Endothelial cell of umbilical vein (primary cell): ENCODE data around the gene C3orf22. TPM values are rescaled to one million over a fixed set of nuclear protein-coding genes. Genes with fewer than 3 reads are reported as not detected.

Source experiments
- BruUV-seq: library from RNA; stranded (reverse); fragments of 400-500 nt; replicated peaks from 2 replicates; lab custom pipeline; 2021; lab: Mats Ljungman, UMichigan
- CTCF ChIA-PET: fragments of 300-600, 350-600 bp; sonication (Branson Sonifier 250); formaldehyde crosslinking; loops from one replicate; lab custom pipeline; 2021; ENCODE audit warnings: antibody characterized with exemption, inconsistent platforms; lab: Charles Lee
- POLR2A ChIA-PET: fragments of 300-600, 350-600 bp; sonication (Branson Sonifier 250); formaldehyde crosslinking; loops from one replicate; lab custom pipeline; 2021; ENCODE audit warnings: antibody characterized with exemption, inconsistent platforms; lab: Charles Lee
- DNase-seq: peaks from one replicate; pipeline ENCODE4 v3.0.0-alpha.2; 2011; ENCODE audit warnings: low read depth, low spot score
- FAIRE-seq: peaks from 2 replicates; lab custom pipeline; 2011; peaks lifted over from hg19 to GRCh38; lab: Jason Lieb, UNC
- H2AFZ ChIP-seq: 2 replicates; pipeline ENCODE4 v1.6.0; 2012; ENCODE audit warnings: low read depth, low read length, control low read depth, inconsistent platforms
- H3K27ac ChIP-seq: 2 replicates; pipeline ENCODE4 v1.5.1; 2011; ENCODE audit warnings: low read depth, mild to moderate bottlenecking, control low read depth, low read length, moderate library complexity; ENCODE audit not compliant: insufficient read depth
- H3K27me3 ChIP-seq, 2 experiments: 2 replicates each; pipeline versions ENCODE4 v1.6.0 to v1.6.1; 2011; ENCODE audit warnings: low read length in 2 of 2, mixed read lengths in 1 of 2; ENCODE audit not compliant: control insufficient read depth in 2 of 2, insufficient read depth in 2 of 2
- H3K36me3 ChIP-seq, 2 experiments: 2 replicates in 1 of 2; 3 replicates in 1 of 2; pipeline ENCODE4 v1.5.1; 2011; ENCODE audit warnings: low read length in 2 of 2, mild to moderate bottlenecking in 1 of 2, moderate library complexity in 1 of 2; ENCODE audit not compliant: control insufficient read depth in 2 of 2, insufficient read depth in 2 of 2; ENCODE audit errors: extremely low read depth in 1 of 2
- H3K4me1 ChIP-seq: 3 replicates; pipeline ENCODE4 v1.5.1; 2011; ENCODE audit warnings: mild to moderate bottlenecking, low read length; ENCODE audit not compliant: control insufficient read depth, insufficient read depth; ENCODE audit errors: extremely low read depth
- H3K4me2 ChIP-seq: 2 replicates; pipeline ENCODE4 v1.6.1; 2011; ENCODE audit warnings: low read length, control low read depth, mixed read lengths; ENCODE audit not compliant: insufficient read depth
- H3K4me3 ChIP-seq, 3 experiments: fragments of 200-600 bp in 1 of 3; sonication (generic), shearing (Covaris generic) in 1 of 3; replicated peaks in 1 of 3; 2 replicates each; pipeline ENCODE4 v1.5.1; 2011 to 2016; ENCODE audit warnings: control low read depth in 3 of 3, low read length in 3 of 3, mild to moderate bottlenecking in 2 of 3, inconsistent platforms in 1 of 3, low read depth in 1 of 3, moderate library complexity in 1 of 3; ENCODE audit not compliant: insufficient read depth in 1 of 3
- H3K79me2 ChIP-seq: 2 replicates; pipeline ENCODE4 v1.6.0; 2012; ENCODE audit warnings: low read length, inconsistent platforms; ENCODE audit not compliant: control insufficient read depth, insufficient read depth
- H3K9ac ChIP-seq: replicated peaks from 2 replicates; pipeline ENCODE3; 2011; ENCODE audit warnings: low read length, control low read depth; ENCODE audit not compliant: insufficient read depth; ENCODE audit errors: extremely low read depth
- H3K9me1 ChIP-seq: replicated peaks from 3 replicates; pipeline ENCODE4 v1.6.0; 2011; ENCODE audit warnings: mild to moderate bottlenecking, low read length; ENCODE audit not compliant: control insufficient read depth, insufficient read depth; ENCODE audit errors: extremely low read depth
- H3K9me3 ChIP-seq: replicated peaks from 2 replicates; pipeline ENCODE4 v1.5.1; 2012; ENCODE audit warnings: low read length, inconsistent platforms; ENCODE audit not compliant: control insufficient read depth, insufficient read depth
- H4K20me1 ChIP-seq: replicated peaks from 2 replicates; pipeline ENCODE3; 2011; ENCODE audit warnings: mild to moderate bottlenecking, low read length; ENCODE audit not compliant: control insufficient read depth, insufficient read depth; ENCODE audit errors: extremely low read depth
- EZH2 ChIP-seq: IDR thresholded peaks from 2 replicates; pipeline ENCODE4 v1.6.1; 2012; ENCODE audit warnings: borderline replicate concordance, low read depth, mild to moderate bottlenecking, moderate library complexity, low read length, inconsistent platforms; ENCODE audit not compliant: severe bottlenecking
- FOS ChIP-seq: IDR thresholded peaks from 2 replicates; pipeline ENCODE4 v1.6.1; 2011; ENCODE audit warnings: mild to moderate bottlenecking, low read length, moderate library complexity, borderline replicate concordance; ENCODE audit not compliant: insufficient read depth
- GATA2 ChIP-seq: IDR thresholded peaks from 2 replicates; pipeline ENCODE4 v1.7.0; 2011; ENCODE audit warnings: low read depth, mild to moderate bottlenecking, moderate library complexity, mixed read lengths, low read length; ENCODE audit not compliant: insufficient read length, insufficient read depth
- JUN ChIP-seq: IDR thresholded peaks from 2 replicates; pipeline ENCODE4 v1.6.1; 2011; ENCODE audit warnings: borderline replicate concordance, low read depth; ENCODE audit not compliant: insufficient read length, insufficient read depth
- MYC ChIP-seq: IDR thresholded peaks from one replicate; pipeline ENCODE4 v1.6.1; 2011; ENCODE audit warnings: mild to moderate bottlenecking, low read depth, low read length
- POLR2A ChIP-seq: IDR thresholded peaks from 2 replicates; pipeline ENCODE4 v1.6.1; 2012; ENCODE audit warnings: low read depth, mild to moderate bottlenecking, control low read depth, low read length
- POLR2AphosphoS5 ChIP-seq: IDR thresholded peaks from 2 replicates; pipeline ENCODE4 v1.6.1; 2012; ENCODE audit warnings: low read depth, mild to moderate bottlenecking, control low read depth, low read length, moderate library complexity; ENCODE audit not compliant: insufficient read depth
- dilution Hi-C: fragments of 300-500 bp; cut with MboI; formaldehyde crosslinking; loops from one replicate; pipeline ENCODE4 v1.15.0; 2019; ENCODE audit warnings: low sequenced_read_pairs; ENCODE audit not compliant: extremely low pct_ligation_motif_present
- intact Hi-C: fragments of 100-400 bp; cut with micrococcal nuclease; formaldehyde crosslinking; loops from one replicate; pipeline ENCODE4 v1.10.0; 2022
- polyA plus RNA-seq, 4 experiments: library from polyadenylated mRNA; depleted of rRNA in 3 of 4; stranded (reverse) in 3 of 4; unstranded in 1 of 4; fragments of >200 nt; gene quantifications; 2 replicates each; pipeline versions ENCODE4 v1.2.1 to v1.2.3, GENCODE V29; 2011 to 2012; ENCODE audit warnings: missing spikeins in 1 of 4
- total RNA-seq: library from RNA; stranded (reverse); gene quantifications from 2 replicates; pipeline ENCODE4 v1.2.3, GENCODE V29; 2021
- TF ChIP-seq, protein P1 (sequence below), 2 donors: IDR thresholded peaks; 1 replicate in 1 of 2; 2 replicates in 1 of 2; pipeline ENCODE4 v1.5.1; 2011; ENCODE audit warnings: low read length in 2 of 2, mild to moderate bottlenecking in 2 of 2, moderate library complexity in 2 of 2, control low read depth in 1 of 2, inconsistent platforms in 1 of 2, low read depth in 1 of 2; ENCODE audit not compliant: insufficient read depth in 1 of 2; ENCODE audit errors: extremely low read depth in 1 of 2
- TF ChIP-seq, protein P2 (sequence below): IDR thresholded peaks from 2 replicates; pipeline ENCODE4 v1.6.1; 2011; ENCODE audit not compliant: insufficient read depth, insufficient read length

Gene C3orf22
- total and polyA plus RNA-seq, 2 donors (not counting 3 experiments of a cell fraction or from before 2014, with no cell fraction given) = not detected

GRCh38 chr3:126527006-126527405 lies 31.7 kb downstream of the C3orf22 start:
- H3K4me1 ChIP-seq = no peaks in the 10 kb centered on the region
- no peak overlapping the region for H2AFZ ChIP-seq
- TF ChIP-seq JUN (no peak), POLR2AphosphoS5 (no peak), GATA2 (no peak), FOS (no peak), EZH2 (no peak), POLR2A (no peak), MYC (no peak)
- TF ChIP-seq, protein P1, sequence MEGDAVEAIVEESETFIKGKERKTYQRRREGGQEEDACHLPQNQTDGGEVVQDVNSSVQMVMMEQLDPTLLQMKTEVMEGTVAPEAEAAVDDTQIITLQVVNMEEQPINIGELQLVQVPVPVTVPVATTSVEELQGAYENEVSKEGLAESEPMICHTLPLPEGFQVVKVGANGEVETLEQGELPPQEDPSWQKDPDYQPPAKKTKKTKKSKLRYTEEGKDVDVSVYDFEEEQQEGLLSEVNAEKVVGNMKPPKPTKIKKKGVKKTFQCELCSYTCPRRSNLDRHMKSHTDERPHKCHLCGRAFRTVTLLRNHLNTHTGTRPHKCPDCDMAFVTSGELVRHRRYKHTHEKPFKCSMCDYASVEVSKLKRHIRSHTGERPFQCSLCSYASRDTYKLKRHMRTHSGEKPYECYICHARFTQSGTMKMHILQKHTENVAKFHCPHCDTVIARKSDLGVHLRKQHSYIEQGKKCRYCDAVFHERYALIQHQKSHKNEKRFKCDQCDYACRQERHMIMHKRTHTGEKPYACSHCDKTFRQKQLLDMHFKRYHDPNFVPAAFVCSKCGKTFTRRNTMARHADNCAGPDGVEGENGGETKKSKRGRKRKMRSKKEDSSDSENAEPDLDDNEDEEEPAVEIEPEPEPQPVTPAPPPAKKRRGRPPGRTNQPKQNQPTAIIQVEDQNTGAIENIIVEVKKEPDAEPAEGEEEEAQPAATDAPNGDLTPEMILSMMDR (IDR thresholded peaks at IDR 0.05; ENCODE audit: extremely low read depth in 1 of 2, insufficient read depth in 1 of 2, low read depth in 1 of 2, low read length in 2 of 2) = no peak
- TF ChIP-seq, protein P2, sequence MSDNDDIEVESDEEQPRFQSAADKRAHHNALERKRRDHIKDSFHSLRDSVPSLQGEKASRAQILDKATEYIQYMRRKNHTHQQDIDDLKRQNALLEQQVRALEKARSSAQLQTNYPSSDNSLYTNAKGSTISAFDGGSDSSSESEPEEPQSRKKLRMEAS = no peak
- dilution Hi-C loops (no loop called here), intact Hi-C loops (loop anchor here (10.0 kb wide), 1 partner anchor 478 kb away; no protein-coding TSS in a partner anchor)
- H3K27me3 ChIP-seq = peaks cover 13 to 17% of the 10 kb centered on the region in 2 experiments
- H3K36me3 ChIP-seq = no peaks in the 10 kb centered on the region
- no peak overlapping the region for H3K27ac ChIP-seq
- BruUV-seq = no TSS peak
- H3K9ac ChIP-seq = no peak overlapping the region
- H3K9me3 ChIP-seq = no peaks in the 10 kb centered on the region
- FAIRE-seq (no peak), DNase-seq (no peak)
- H4K20me1 ChIP-seq = no peaks in the 10 kb centered on the region
- CTCF ChIA-PET = interaction anchor here (0.9 to 1.2 kb wide), 4 partner anchors 11 to 1021 kb away, joined by 3 to 5 read pairs (median 4); no protein-coding TSS in a partner anchor
- H3K9me1 ChIP-seq = no peaks in the 10 kb centered on the region
- no peak overlapping the region for H3K4me2 ChIP-seq
- POLR2A ChIA-PET = no interaction called here
- no peak overlapping the region for H3K4me3 ChIP-seq
- H3K79me2 ChIP-seq = no peaks in the 10 kb centered on the region
